Stomach (tissue), 4 donors: ENCODE data around the gene TMEM135.

Experiments used
- CTCF ChIP-seq, 7 experiments: fragments of 450-650 bp in 4 of 7; fragments of 200-600 bp in 3 of 7; sonication (generic) in 3 of 7; IDR thresholded peaks; one replicate each; pipeline ENCODE4 v1.5.1; 2016 to 2019; ENCODE audit warnings: antibody characterized with exemption in 7 of 7, control low read depth in 2 of 7, mild to moderate bottlenecking in 1 of 7
- POLR2AphosphoS5 ChIP-seq, 3 donors: sonication (generic); formaldehyde crosslinking; IDR thresholded peaks; one replicate each; pipeline ENCODE4 v1.6.1; 2016; ENCODE audit warnings: antibody characterized with exemption in 3 of 3

DNA sequence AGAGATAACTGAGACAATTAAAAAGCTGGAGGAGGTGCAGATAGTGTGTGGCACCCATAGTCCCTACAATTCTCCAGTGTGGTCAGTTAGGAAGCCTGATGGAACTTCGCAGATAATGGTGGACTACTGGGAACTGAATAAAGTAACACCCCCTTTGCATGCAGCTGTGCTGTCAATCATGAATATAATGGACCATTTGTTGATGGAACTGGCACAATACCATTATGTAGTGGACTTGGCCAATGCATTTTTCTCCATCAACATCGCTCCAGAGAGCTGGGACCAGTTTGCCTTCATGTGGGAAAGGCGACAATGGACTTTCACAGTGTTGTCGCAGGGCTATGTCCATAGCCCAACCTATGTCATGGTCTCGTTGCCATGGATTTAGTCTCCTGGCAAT lies 324.2 kb downstream of the TMEM135 start:
- TF ChIP-seq CTCF (IDR thresholded peaks at IDR 0.05): no peak
- no peak for TF ChIP-seq POLR2AphosphoS5 (IDR thresholded peaks at IDR 0.05)
